ENCODE results near the gene CST5.

The CST5 gene

GRCh38 chr20:23879328-23879798 is at the start of gene CST5:
Gene CST5, minus strand, starts transcription at chr20:23879748. Its CDS starts 72 bp downstream, at chr20:23879676.
- peaks cover 6% of the 10 kb centered on the region for H3K27me3 Mint-ChIP-seq
- no peaks in the 10 kb centered on the region for H3K36me3 Mint-ChIP-seq (ENCODE audit: low read depth)
- DNase-seq: no peak

GRCh38 chr20:23928788-23929187 is 49.2 kb upstream of the CST5 start:
- no peak overlapping the region for H3K4me3 Mint-ChIP-seq
- H3K36me3 Mint-ChIP-seq (ENCODE audit: low read depth): no peaks in the 10 kb centered on the region
- peaks cover 2% of the 10 kb centered on the region for H3K27me3 Mint-ChIP-seq
- peak; percentile 43 for DNase-seq
- H3K4me1 Mint-ChIP-seq (ENCODE audit: low read depth): peaks cover 19% of the 10 kb centered on the region
- no peak overlapping the region for H3K27ac Mint-ChIP-seq
- peaks cover 6% of the 10 kb centered on the region for H3K9me3 Mint-ChIP-seq

More at GRCh38 chr20:23879328-23879798, at the start of gene CST5:
- H3K27ac Mint-ChIP-seq: no peak within 1 kb of the TSS
- H3K4me1 Mint-ChIP-seq (ENCODE audit: low read depth): peaks cover 3% of the 10 kb centered on the region
- H3K4me3 Mint-ChIP-seq: no peak within 1 kb of the TSS
- H3K9me3 Mint-ChIP-seq: no peaks in the 10 kb centered on the region

- Mint-ChIP-seq H3K27me3 (peaks cover 2% of the 10 kb centered on the region), H3K9me3 (peaks cover 6% of the 10 kb centered on the region), H3K4me3 (no peak overlapping the region), H3K27ac (no peak overlapping the region), H3K36me3 (ENCODE audit: low read depth) (no peaks in the 10 kb centered on the region), H3K4me1 (ENCODE audit: low read depth) (peaks cover 19% of the 10 kb centered on the region)
- no peak for DNase-seq
Observed at GRCh38 chr20:23928353-23928752, 48.8 kb upstream of the CST5 start.

GRCh38 chr20:23926944-23927872 is 47.7 kb upstream of the CST5 start:
- peaks cover 19% of the 10 kb centered on the region for H3K4me1 Mint-ChIP-seq (ENCODE audit: low read depth)
- no peak overlapping the region for H3K4me3 Mint-ChIP-seq
- H3K36me3 Mint-ChIP-seq (ENCODE audit: low read depth): no peaks in the 10 kb centered on the region
- no peak overlapping the region for H3K27ac Mint-ChIP-seq
- peaks cover 4% of the 10 kb centered on the region for H3K27me3 Mint-ChIP-seq
- peaks cover 6% of the 10 kb centered on the region for H3K9me3 Mint-ChIP-seq
- DNase-seq: no peak

- H3K4me1 Mint-ChIP-seq (ENCODE audit: low read depth): peaks cover 19% of the 10 kb centered on the region
- H3K36me3 Mint-ChIP-seq (ENCODE audit: low read depth): no peaks in the 10 kb centered on the region
- peaks cover 4% of the 10 kb centered on the region for H3K27me3 Mint-ChIP-seq
- H3K9me3 Mint-ChIP-seq: peaks cover 6% of the 10 kb centered on the region
- H3K4me3 Mint-ChIP-seq: no peak overlapping the region
- no peak for DNase-seq
- no peak overlapping the region for H3K27ac Mint-ChIP-seq
Observed at GRCh38 chr20:23926526-23926880, 47.0 kb upstream of the CST5 start.

GRCh38 chr20:23925789-23926525 is 46.4 kb upstream of the CST5 start:
- Mint-ChIP-seq H3K36me3 (ENCODE audit: low read depth) (no peaks in the 10 kb centered on the region), H3K4me1 (ENCODE audit: low read depth) (peaks cover 22% of the 10 kb centered on the region), H3K27ac (no peak overlapping the region), H3K27me3 (peaks cover 4% of the 10 kb centered on the region), H3K4me3 (no peak overlapping the region), H3K9me3 (peaks cover 6% of the 10 kb centered on the region)
- no peak for DNase-seq

- no peak overlapping the region for H3K27ac Mint-ChIP-seq
Observed at GRCh38 chr20:23924751-23925150, 45.2 kb upstream of the CST5 start.

GRCh38 chr20:23923891-23924435 is 44.4 kb upstream of the CST5 start:
- Mint-ChIP-seq H3K27me3 (peaks cover 2% of the 10 kb centered on the region), H3K27ac (no peak overlapping the region), H3K4me3 (no peak overlapping the region), H3K4me1 (ENCODE audit: low read depth) (peaks cover 36% of the 10 kb centered on the region), H3K36me3 (ENCODE audit: low read depth) (no peaks in the 10 kb centered on the region), H3K9me3 (no peaks in the 10 kb centered on the region)
- DNase-seq: no peak

More at GRCh38 chr20:23924751-23925150, 45.2 kb upstream of the CST5 start:
- Mint-ChIP-seq H3K27me3 (peaks cover 4% of the 10 kb centered on the region), H3K9me3 (no peaks in the 10 kb centered on the region), H3K4me1 (ENCODE audit: low read depth) (peaks cover 34% of the 10 kb centered on the region), H3K4me3 (no peak overlapping the region), H3K36me3 (ENCODE audit: low read depth) (no peaks in the 10 kb centered on the region)
- DNase-seq: no peak

- H3K27me3 Mint-ChIP-seq: peaks cover 2% of the 10 kb centered on the region
- DNase-seq: no peak
- peaks cover 31% of the 10 kb centered on the region for H3K4me1 Mint-ChIP-seq (ENCODE audit: low read depth)
- H3K36me3 Mint-ChIP-seq (ENCODE audit: low read depth): no peaks in the 10 kb centered on the region
- H3K9me3 Mint-ChIP-seq: no peaks in the 10 kb centered on the region
- H3K4me3 Mint-ChIP-seq: no peak overlapping the region
- H3K27ac Mint-ChIP-seq: no peak overlapping the region
Observed at GRCh38 chr20:23923311-23923710, 43.8 kb upstream of the CST5 start.

GRCh38 chr20:23920408-23921325 is 41.1 kb upstream of the CST5 start:
- Mint-ChIP-seq H3K27ac (peak overlapping the region; percentile 42), H3K9me3 (no peaks in the 10 kb centered on the region), H3K27me3 (peaks cover 2% of the 10 kb centered on the region), H3K36me3 (ENCODE audit: low read depth) (no peaks in the 10 kb centered on the region), H3K4me3 (no peak overlapping the region), H3K4me1 (ENCODE audit: low read depth) (peaks cover 23% of the 10 kb centered on the region)
- DNase-seq: no peak

GRCh38 chr20:23918896-23919295 is 39.3 kb upstream of the CST5 start:
- H3K9me3 Mint-ChIP-seq: no peaks in the 10 kb centered on the region
- H3K36me3 Mint-ChIP-seq (ENCODE audit: low read depth): no peaks in the 10 kb centered on the region
- H3K27me3 Mint-ChIP-seq: peaks cover 7% of the 10 kb centered on the region
- H3K27ac Mint-ChIP-seq: no peak overlapping the region
- DNase-seq: no peak
- H3K4me3 Mint-ChIP-seq: no peak overlapping the region
- H3K4me1 Mint-ChIP-seq (ENCODE audit: low read depth): peaks cover 23% of the 10 kb centered on the region

- Mint-ChIP-seq H3K27ac (no peak overlapping the region), H3K27me3 (peaks cover 9% of the 10 kb centered on the region), H3K4me3 (no peak overlapping the region), H3K4me1 (ENCODE audit: low read depth) (peaks cover 23% of the 10 kb centered on the region), H3K9me3 (no peaks in the 10 kb centered on the region), H3K36me3 (ENCODE audit: low read depth) (no peaks in the 10 kb centered on the region)
- DNase-seq: no peak
Observed at GRCh38 chr20:23918101-23918862, 38.7 kb upstream of the CST5 start.

GRCh38 chr20:23917024-23917725 is 37.6 kb upstream of the CST5 start:
- Mint-ChIP-seq H3K4me1 (ENCODE audit: low read depth) (peaks cover 23% of the 10 kb centered on the region), H3K36me3 (ENCODE audit: low read depth) (no peaks in the 10 kb centered on the region), H3K9me3 (no peaks in the 10 kb centered on the region), H3K27me3 (peaks cover 15% of the 10 kb centered on the region), H3K27ac (peak overlapping the region; percentile 2), H3K4me3 (no peak overlapping the region)
- no peak for DNase-seq
